SK-N-MC (cell line): ENCODE measurements around the gene PAEP.

Experiments
- DNase-seq: peaks from one replicate; pipeline ENCODE4 v3.0.0-alpha.2; 2011; ENCODE audit warnings: low read depth, low spot score
- H3K27ac ChIP-seq: fragments of 200-600 bp; sonication (generic); 2 replicates; pipeline ENCODE4 v1.5.1; 2016; ENCODE audit warnings: mixed run types
- H3K36me3 ChIP-seq: fragments of 200-600 bp; sonication (generic); 2 replicates; pipeline ENCODE4 v1.6.1; 2017; ENCODE audit warnings: antibody characterized with exemption, low read length, mixed read lengths; ENCODE audit not compliant: insufficient read depth
- H3K4me3 ChIP-seq: fragments of 200-600 bp; sonication (generic); 2 replicates; pipeline ENCODE4 v1.5.1; 2016
- H3K9ac ChIP-seq: fragments of 200-600 bp; sonication (generic); 2 replicates; pipeline ENCODE4 v1.8.0; 2017; ENCODE audit warnings: mixed run types, mixed read lengths; ENCODE audit not compliant: insufficient read length
- H3K9me3 ChIP-seq: fragments of 200-600 bp; sonication (generic); 2 replicates; pipeline ENCODE4 v1.6.1; 2017; ENCODE audit warnings: low read depth, mild to moderate bottlenecking, antibody characterized with exemption, low read length, moderate library complexity, mixed read lengths
- EZH2 ChIP-seq: fragments of 200-600 bp; sonication (generic); IDR thresholded peaks from one replicate; pipeline ENCODE4 v1.6.1; 2017; ENCODE audit warnings: antibody characterized with exemption
- FOXP2 ChIP-seq: optimal IDR thresholded peaks from 2 replicates; pipeline ENCODE3; 2011; ENCODE audit warnings: mild to moderate bottlenecking, moderate library complexity; ENCODE audit not compliant: insufficient read depth; ENCODE audit errors: extremely low read length, control extremely low read depth
- POLR2AphosphoS5 ChIP-seq: IDR thresholded peaks from 2 replicates; pipeline ENCODE4 v1.6.1; 2012; ENCODE audit warnings: mild to moderate bottlenecking, low read depth, low read length, borderline replicate concordance

Gene PAEP

GRCh38 chr9:135516132-135516860, 45.3 kb upstream of the PAEP start:
- no peak overlapping the region for H3K4me3 ChIP-seq
- no peak for DNase-seq
- no peaks in the 10 kb centered on the region for H3K9me3 ChIP-seq
- no peak for TF ChIP-seq EZH2
- TF ChIP-seq POLR2AphosphoS5 = no peak
- no peak for TF ChIP-seq FOXP2
- no peak overlapping the region for H3K9ac ChIP-seq
- no peak overlapping the region for H3K27ac ChIP-seq
- H3K36me3 ChIP-seq = no peaks in the 10 kb centered on the region

GRCh38 chr9:135517407-135517822, 44.1 kb upstream of the PAEP start:
- TF ChIP-seq FOXP2 = no peak
- TF ChIP-seq POLR2AphosphoS5 = no peak
- TF ChIP-seq EZH2 = no peak
- Histone ChIP-seq H3K9ac (no peak overlapping the region), H3K9me3 (no peaks in the 10 kb centered on the region), H3K4me3 (no peak overlapping the region), H3K36me3 (no peaks in the 10 kb centered on the region), H3K27ac (no peak overlapping the region)
- DNase-seq = no peak

GRCh38 chr9:135519179-135519971, 42.2 kb upstream of the PAEP start:
- H3K9me3 ChIP-seq = no peaks in the 10 kb centered on the region
- no peak overlapping the region for H3K9ac ChIP-seq
- no peak overlapping the region for H3K4me3 ChIP-seq
- TF ChIP-seq FOXP2 (no peak), POLR2AphosphoS5 (no peak), EZH2 (no peak)
- DNase-seq = no peak
- H3K36me3 ChIP-seq = no peaks in the 10 kb centered on the region
- H3K27ac ChIP-seq = no peak overlapping the region

GRCh38 chr9:135520916-135521607, 40.5 kb upstream of the PAEP start, which contains the start of gene LCN1:
LCN1 (plus strand) TSS chr9:135521440; CDS start chr9:135521498, 58 bp downstream.
- Histone ChIP-seq H3K4me3 (no peak within 1 kb of the TSS), H3K9ac (no peak within 1 kb of the TSS), H3K27ac (no peak within 1 kb of the TSS), H3K36me3 (no peaks in the 10 kb centered on the region), H3K9me3 (no peaks in the 10 kb centered on the region)
- TF ChIP-seq POLR2AphosphoS5 = no peak
- no peak for TF ChIP-seq EZH2
- no peak for TF ChIP-seq FOXP2
- no peak for DNase-seq

- Histone ChIP-seq H3K9ac (no peak overlapping the region), H3K27ac (no peak overlapping the region), H3K9me3 (no peaks in the 10 kb centered on the region), H3K4me3 (no peak overlapping the region), H3K36me3 (no peaks in the 10 kb centered on the region)
- DNase-seq = no peak
- TF ChIP-seq EZH2 = no peak
- no peak for TF ChIP-seq POLR2AphosphoS5
- no peak for TF ChIP-seq FOXP2
Measured at GRCh38 chr9:135521608-135522095, 39.9 kb upstream of the PAEP start.

- Histone ChIP-seq H3K36me3 (no peaks in the 10 kb centered on the region), H3K4me3 (no peak overlapping the region), H3K9me3 (no peaks in the 10 kb centered on the region), H3K27ac (no peak overlapping the region), H3K9ac (no peak overlapping the region)
- TF ChIP-seq FOXP2 = no peak
- no peak for TF ChIP-seq POLR2AphosphoS5
- TF ChIP-seq EZH2 = no peak
- DNase-seq = no peak
Measured at GRCh38 chr9:135522137-135522877, 39.2 kb upstream of the PAEP start.

- H3K4me3 ChIP-seq = no peak overlapping the region
- TF ChIP-seq FOXP2 (no peak), EZH2 (no peak), POLR2AphosphoS5 (no peak)
- no peaks in the 10 kb centered on the region for H3K9me3 ChIP-seq
- H3K27ac ChIP-seq = no peak overlapping the region
- H3K9ac ChIP-seq = no peak overlapping the region
- H3K36me3 ChIP-seq = no peaks in the 10 kb centered on the region
- DNase-seq = no peak
Measured at GRCh38 chr9:135522931-135523330, 38.6 kb upstream of the PAEP start.
